HG02623 (cell line): ENCODE measurements around the gene PRRG3.

Source experiments
- ATAC-seq: cut with Tn5 transposase; IDR thresholded peaks from one replicate; pipeline ENCODE4 v1.9.1; 2021; ENCODE audit warnings: moderate library complexity; ENCODE audit not compliant: unreplicated experiment

PRRG3 gene

DNA sequence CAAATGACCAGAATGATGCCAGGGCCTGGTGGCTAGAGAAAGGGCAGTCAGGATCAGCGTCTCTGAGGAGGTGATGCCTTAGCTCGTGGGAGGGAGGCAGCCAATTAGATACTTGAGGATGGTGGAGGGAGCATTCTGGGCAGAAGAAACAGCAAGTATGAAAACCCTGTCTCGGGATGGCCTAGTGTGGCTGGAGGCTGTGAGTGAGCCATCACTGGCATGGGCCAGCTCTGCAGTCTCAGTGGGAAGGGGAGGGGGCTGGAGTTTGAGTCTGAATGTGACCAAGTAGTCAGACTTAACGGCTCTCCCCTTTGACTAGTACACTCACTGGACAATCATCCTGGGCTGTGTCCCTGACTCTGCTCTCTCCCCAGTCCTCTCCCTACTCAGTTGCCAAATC lies 46.3 kb downstream of the PRRG3 start:
- no peak for ATAC-seq

DNA sequence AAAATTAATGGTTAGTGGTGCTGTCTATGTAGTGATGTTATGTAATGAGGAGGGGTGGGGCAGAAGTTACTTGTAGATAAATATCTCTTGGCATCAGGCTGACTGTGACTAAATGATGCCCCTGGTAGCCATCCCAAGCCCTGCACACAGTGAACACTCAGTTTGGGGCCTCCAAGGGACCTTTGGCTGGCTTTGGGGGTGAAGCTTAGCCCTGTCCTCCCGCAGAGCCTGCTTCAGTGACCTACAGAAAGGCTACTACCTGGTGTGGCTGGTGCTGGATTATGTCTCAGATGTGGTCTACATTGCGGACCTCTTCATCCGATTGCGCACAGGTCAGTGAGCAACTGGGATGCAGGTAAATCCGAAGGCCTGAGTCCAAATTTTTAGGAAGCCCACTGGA lies 47.1 kb downstream of the PRRG3 start:
- no peak for ATAC-seq

DNA sequence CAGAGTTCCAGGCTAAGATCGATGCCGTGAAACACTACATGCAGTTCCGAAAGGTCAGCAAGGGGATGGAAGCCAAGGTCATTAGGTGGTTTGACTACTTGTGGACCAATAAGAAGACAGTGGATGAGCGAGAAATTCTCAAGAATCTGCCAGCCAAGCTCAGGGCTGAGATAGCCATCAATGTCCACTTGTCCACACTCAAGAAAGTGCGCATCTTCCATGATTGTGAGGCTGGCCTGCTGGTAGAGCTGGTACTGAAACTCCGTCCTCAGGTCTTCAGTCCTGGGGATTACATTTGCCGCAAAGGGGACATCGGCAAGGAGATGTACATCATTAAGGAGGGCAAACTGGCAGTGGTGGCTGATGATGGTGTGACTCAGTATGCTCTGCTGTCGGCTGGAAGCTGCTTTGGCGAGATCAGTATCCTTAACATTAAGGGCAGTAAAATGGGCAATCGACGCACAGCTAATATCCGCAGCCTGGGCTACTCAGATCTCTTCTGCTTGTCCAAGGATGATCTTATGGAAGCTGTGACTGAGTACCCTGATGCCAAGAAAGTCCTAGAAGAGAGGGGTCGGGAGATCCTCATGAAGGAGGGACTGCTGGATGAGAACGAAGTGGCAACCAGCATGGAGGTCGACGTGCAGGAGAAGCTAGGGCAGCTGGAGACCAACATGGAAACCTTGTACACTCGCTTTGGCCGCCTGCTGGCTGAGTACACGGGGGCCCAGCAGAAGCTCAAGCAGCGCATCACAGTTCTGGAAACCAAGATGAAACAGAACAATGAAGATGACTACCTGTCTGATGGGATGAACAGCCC lies 48.6 kb downstream of the PRRG3 start:
- no peak for ATAC-seq

DNA sequence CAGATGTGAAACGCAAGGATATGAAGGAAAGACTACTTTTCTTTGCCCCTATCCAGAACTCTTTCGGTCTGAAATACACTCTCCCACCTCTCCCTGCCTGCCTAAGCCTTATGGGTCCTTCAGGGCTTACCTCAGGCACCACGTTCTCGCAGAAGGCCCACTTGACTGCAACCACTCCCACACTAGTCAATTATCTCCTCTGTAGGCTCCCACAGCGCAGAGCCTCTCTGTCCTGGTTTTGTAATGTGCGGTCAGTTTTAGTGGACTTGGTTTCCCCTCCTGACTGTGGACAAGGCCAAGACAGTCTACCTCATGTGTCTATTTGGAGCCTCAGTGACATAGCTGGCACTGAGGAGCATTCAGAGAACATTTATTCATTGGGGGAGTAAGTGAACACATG lies 50.4 kb downstream of the PRRG3 start:
- ATAC-seq: no peak

DNA sequence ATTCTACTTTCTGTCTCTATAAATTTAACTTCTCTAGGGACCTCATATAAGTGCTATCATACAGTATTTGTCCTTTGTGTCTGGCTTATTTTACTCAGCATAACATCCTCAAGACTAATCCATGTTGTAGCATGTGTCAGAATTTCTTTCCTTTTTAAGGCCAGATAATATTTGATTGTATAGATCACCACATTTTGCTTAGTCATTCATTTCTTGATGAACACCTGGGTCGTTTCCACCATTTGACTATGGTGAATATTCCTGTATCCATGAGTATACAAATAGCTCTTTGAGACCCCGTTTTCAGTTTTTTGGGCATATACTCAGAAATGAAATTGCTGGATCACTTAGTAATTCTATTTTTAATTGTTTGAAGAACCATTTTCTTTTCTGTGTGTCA lies 51.2 kb downstream of the PRRG3 start:
- ATAC-seq: no peak

DNA sequence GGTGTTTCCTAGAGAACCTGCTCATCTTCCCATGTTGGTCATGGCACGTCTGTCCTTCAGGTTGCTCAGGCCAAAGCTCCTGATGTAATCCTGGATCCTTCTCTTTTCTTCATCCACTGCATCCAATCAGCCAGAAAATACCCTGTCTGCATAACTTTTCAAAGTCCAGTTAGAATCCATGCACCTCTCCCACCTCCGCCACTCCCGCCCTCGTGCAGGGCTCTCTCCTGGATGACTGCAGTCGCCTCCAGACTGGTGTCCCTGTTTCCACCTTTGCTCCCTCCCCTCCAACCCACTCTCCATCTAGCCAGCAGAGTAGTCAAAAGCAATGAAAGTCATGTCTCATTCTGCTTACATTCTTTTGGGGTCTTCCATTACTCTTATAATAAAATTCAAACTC lies 55.3 kb downstream of the PRRG3 start:
- no peak for ATAC-seq

DNA sequence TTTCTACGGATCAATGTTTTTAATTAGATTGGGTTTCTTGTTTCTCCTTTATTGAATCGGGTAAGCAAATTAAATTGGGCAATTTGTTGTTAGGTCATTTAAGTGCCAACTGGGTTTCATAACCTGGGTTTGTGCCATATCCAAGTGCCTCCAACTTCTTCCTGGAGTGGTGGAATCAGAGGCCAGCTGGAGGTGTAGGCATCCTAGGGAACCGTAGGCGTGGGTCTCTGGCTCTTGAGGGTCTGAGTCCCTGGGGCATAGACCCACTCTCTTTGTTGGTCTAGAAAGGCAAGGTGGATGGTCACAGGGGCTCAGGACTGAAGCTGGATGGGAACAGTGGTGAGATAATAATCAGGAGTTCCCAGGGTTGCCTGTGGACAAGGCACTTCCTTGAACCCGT lies 57.6 kb downstream of the PRRG3 start:
- ATAC-seq: no peak

DNA sequence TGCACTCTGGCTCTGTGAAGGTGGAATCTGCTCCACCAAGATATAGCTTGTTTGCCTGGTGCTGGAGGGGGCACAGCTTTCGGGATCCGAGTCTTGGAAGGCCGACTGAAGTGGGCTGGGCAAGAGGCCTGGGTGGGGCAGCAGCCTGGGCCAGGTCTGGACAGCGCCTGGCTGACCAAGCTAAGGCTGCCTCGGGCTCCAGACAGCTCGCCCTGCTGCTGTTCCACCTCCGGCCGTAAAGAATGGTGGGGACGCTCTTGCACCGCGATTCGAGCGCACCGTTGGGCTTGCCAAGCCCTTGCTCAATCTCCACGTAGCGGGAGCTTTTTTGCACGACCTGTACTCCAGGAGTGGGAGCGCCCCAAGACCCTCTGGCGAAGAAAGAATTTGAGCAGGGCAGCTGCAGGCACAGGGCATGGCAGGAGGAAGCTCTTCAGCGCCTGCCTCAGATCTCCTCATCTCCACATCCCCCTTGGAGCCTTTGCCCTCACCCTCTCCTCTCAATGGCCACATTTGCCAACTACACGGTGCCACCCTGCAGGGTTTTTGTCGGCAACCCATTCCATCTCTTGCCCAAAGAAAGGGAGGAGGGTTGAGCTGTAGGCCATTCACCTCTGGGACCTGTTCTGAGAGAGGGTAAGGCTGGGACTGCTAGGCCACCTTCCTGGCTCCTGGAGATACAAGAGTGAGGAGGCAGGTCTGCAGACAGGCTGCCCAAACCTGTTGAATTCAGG lies 58.2 kb downstream of the PRRG3 start:
- ATAC-seq: no peak

DNA sequence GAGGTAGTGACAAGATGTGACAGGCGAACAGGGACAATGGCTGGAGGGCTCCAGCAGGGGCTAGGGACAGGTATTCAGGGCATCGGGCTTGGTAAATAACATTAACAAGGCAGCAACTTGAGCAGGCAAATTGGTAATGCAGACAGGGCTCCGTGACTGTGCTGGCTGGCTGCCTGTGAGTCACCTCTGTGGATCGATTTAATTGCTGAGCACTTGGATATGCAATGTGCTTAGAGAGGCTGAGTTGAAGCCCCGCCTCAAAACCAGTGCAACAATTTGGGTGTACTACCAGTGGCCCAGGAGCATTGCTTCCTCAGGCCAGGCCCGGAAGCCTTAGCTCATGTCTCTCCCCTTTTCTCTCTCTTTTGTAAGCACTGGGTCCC lies 58.8 kb downstream of the PRRG3 start:
- ATAC-seq: no peak

DNA sequence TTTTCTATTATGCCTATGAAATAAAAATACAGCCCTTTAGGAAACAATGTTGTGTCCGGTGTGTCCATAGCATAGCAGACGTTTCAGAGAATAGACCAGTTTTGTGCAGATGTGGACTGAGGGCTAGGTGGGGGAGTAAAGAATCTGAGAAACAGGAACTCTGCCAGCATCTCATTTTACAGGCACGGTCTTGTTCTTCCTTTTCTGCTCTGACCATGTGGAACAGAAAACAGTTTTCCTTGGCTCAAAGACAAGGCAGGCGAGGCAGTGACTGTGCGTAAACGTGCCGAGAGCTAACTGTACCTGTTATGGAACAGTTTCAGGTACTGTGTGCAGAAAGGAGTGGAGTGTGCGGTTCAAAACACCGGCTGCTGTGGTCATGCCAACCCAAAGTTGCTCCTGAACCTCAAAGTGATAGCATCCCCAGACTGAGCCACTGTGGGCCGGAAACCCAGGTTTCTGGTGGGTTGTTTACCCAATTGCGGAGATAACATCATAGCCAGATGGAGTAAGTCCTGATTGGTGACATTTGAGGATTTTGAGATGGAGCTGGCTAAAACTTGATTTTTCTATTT lies 59.5 kb downstream of the PRRG3 start:
- no peak for ATAC-seq
